Gastrocnemius medialis (tissue), 4 donors: ENCODE results near the gene PANK2. TPM values are rescaled to one million over a fixed set of nuclear protein-coding genes. Genes with fewer than 3 reads are reported as not detected.

Source experiments
- ATAC-seq, 2 donors: fragments of 150-250 bp; one replicate each; pipeline ENCODE4 v1.9.1; 2016
- DNase-seq, 2 donors: peaks; one replicate each; pipeline ENCODE4 v3.0.0-alpha.2; 2019
- H3K27ac ChIP-seq, 4 donors: fragments of 200-600 bp; sonication (generic); 1 replicate in 1 of 4; 2 replicates in 3 of 4; pipeline ENCODE4 v1.5.1; 2016 to 2018; ENCODE audit warnings: mild to moderate bottlenecking in 2 of 4, moderate library complexity in 1 of 4
- H3K27me3 ChIP-seq, 3 donors: fragments of 200-600 bp; sonication (generic) in 2 of 3; 1 replicate in 1 of 3; 2 replicates in 2 of 3; pipeline versions ENCODE4 v1.5.1 to v1.6.0; 2016 to 2019; ENCODE audit warnings: mild to moderate bottlenecking in 1 of 3, moderate library complexity in 1 of 3
- H3K36me3 ChIP-seq, 2 donors: fragments of 200-600 bp; sonication (generic) in 1 of 2; one replicate each; pipeline ENCODE4 v1.5.1; 2017 to 2018
- H3K4me1 ChIP-seq, 2 donors: fragments of 200-600 bp; sonication (generic) in 1 of 2; one replicate each; pipeline ENCODE4 v1.5.1; 2016 to 2017; ENCODE audit warnings: mild to moderate bottlenecking in 2 of 2
- H3K4me3 ChIP-seq, 4 donors: fragments of 200-600 bp; sonication (generic) in 3 of 4; 1 replicate in 1 of 4; 2 replicates in 3 of 4; pipeline ENCODE4 v1.5.1; 2016 to 2019; ENCODE audit warnings: mild to moderate bottlenecking in 2 of 4
- H3K9me3 ChIP-seq, 3 donors: fragments of 200-600 bp; sonication (generic) in 2 of 3; 1 replicate in 1 of 3; 2 replicates in 2 of 3; pipeline ENCODE4 v1.5.1; 2016 to 2019
- POLR2A ChIP-seq, 2 donors: fragments of 450-650 bp; IDR thresholded peaks; one replicate each; pipeline ENCODE4 v1.6.1; 2017; ENCODE audit warnings: antibody characterized with exemption in 2 of 2, mild to moderate bottlenecking in 2 of 2, moderate library complexity in 2 of 2
- in situ Hi-C, 4 donors: fragments of 200-750 bp; cut with MboI; loops; one replicate each; pipeline versions ENCODE4 v1.15.0 to v1.8.0; 2017; ENCODE audit warnings: low sequenced_read_pairs in 4 of 4
- intact Hi-C: fragments of 100-400 bp; cut with DNase I; formaldehyde crosslinking; loops from one replicate; pipeline ENCODE4 v1.15.1; 2023; ENCODE audit warnings: low total_unique reads
- total RNA-seq, 4 donors: library from RNA; depleted of rRNA; stranded (reverse); fragments of >200 nt; gene quantifications; one replicate each; pipeline versions ENCODE4 v1.1.0 to v1.2.3, GENCODE V29; 2016
- TF ChIP-seq, protein P1 (sequence below), 5 experiments: fragments of 450-650 bp in 3 of 5; fragments of 200-600 bp in 2 of 5; sonication (generic) in 2 of 5; IDR thresholded peaks in 4 of 5; conservative IDR thresholded peaks in 1 of 5; 1 replicate in 4 of 5; 2 replicates in 1 of 5; pipeline ENCODE4 v1.5.1; 2016 to 2019; ENCODE audit warnings: antibody characterized with exemption in 5 of 5, mild to moderate bottlenecking in 3 of 5, moderate library complexity in 3 of 5

PANK2 gene
- total RNA-seq, 4 donors from 2014 or later = 18.2 to 25.8 (median 23.5) TPM

DNA sequence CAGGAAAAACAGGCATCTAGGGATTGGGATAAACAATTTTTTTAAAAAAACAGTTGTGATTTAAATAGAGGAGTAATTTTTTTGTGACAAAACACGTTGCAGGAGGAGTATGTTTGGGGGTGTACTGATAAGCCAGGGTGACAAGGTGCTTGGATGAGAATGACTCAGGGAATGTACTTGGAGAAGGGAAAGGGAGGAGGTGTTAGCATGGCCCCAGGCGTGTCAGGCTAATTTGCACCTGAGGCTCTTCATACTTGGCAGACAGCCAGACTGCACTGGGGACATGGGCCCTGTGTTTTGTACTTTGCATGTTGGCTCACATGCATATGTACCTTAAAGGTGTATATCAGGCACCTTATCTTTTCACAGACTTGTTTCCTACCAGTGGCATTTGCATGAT is 22.8 kb downstream of the PANK2 start:
- no peaks in the 10 kb centered on the region for H3K9me3 ChIP-seq
- peaks cover 0 to 9% of the 10 kb centered on the region in 2 donors for H3K4me1 ChIP-seq
- in situ Hi-C loops = no loop called here
- no peak for TF ChIP-seq POLR2A (IDR thresholded peaks at IDR 0.05)
- TF ChIP-seq, protein P1, sequence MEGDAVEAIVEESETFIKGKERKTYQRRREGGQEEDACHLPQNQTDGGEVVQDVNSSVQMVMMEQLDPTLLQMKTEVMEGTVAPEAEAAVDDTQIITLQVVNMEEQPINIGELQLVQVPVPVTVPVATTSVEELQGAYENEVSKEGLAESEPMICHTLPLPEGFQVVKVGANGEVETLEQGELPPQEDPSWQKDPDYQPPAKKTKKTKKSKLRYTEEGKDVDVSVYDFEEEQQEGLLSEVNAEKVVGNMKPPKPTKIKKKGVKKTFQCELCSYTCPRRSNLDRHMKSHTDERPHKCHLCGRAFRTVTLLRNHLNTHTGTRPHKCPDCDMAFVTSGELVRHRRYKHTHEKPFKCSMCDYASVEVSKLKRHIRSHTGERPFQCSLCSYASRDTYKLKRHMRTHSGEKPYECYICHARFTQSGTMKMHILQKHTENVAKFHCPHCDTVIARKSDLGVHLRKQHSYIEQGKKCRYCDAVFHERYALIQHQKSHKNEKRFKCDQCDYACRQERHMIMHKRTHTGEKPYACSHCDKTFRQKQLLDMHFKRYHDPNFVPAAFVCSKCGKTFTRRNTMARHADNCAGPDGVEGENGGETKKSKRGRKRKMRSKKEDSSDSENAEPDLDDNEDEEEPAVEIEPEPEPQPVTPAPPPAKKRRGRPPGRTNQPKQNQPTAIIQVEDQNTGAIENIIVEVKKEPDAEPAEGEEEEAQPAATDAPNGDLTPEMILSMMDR (IDR thresholded peaks at IDR 0.05 in 4 of 5, conservative IDR thresholded peaks at IDR 0.05 in 1 of 5) = no peak
- intact Hi-C loops = no loop called here
- peaks cover 0 to 76% of the 10 kb centered on the region in 2 donors for H3K36me3 ChIP-seq
- no peak for ATAC-seq
- no peak overlapping the region for H3K4me3 ChIP-seq
- no peaks in the 10 kb centered on the region for H3K27me3 ChIP-seq
- H3K27ac ChIP-seq = no peak overlapping the region
- no peak for DNase-seq

GRCh38 chr20:3914446-3914845 is 25.3 kb downstream of the PANK2 start:
- H3K36me3 ChIP-seq = peaks cover 0 to 70% of the 10 kb centered on the region in 2 donors
- DNase-seq (no peak), ATAC-seq (no peak)
- H3K4me1 ChIP-seq = peaks cover 0 to 11% of the 10 kb centered on the region in 2 donors
- H3K9me3 ChIP-seq = no peaks in the 10 kb centered on the region
- H3K4me3 ChIP-seq = no peak overlapping the region
- intact Hi-C loops (no loop called here), in situ Hi-C loops (no loop called here)
- TF ChIP-seq POLR2A (IDR thresholded peaks at IDR 0.05) = no peak
- TF ChIP-seq, protein P1 (IDR thresholded peaks at IDR 0.05 in 4 of 5, conservative IDR thresholded peaks at IDR 0.05 in 1 of 5) = no peak
- no peaks in the 10 kb centered on the region for H3K27me3 ChIP-seq
- no peak overlapping the region for H3K27ac ChIP-seq

DNA sequence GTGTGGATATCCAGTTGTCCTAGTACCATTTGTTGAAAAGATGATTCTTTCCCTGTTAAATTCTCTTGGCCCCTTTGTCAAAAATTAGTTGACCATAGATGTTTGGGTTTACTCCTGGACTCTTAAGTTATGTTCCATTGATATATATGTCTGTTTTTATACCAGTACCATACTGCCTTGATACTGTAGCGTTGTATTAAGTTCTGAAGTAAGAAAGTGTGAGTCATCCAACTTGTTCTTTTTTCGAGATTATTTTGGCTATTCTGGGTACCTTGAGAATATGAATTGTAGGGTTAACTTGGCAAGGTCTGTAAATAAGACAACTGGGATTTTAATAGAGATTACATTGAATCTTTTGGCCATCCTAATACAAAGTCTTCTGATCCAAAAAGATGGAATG is 26.5 kb downstream of the PANK2 start:
- intact Hi-C loops (no loop called here), in situ Hi-C loops (no loop called here)

DNA sequence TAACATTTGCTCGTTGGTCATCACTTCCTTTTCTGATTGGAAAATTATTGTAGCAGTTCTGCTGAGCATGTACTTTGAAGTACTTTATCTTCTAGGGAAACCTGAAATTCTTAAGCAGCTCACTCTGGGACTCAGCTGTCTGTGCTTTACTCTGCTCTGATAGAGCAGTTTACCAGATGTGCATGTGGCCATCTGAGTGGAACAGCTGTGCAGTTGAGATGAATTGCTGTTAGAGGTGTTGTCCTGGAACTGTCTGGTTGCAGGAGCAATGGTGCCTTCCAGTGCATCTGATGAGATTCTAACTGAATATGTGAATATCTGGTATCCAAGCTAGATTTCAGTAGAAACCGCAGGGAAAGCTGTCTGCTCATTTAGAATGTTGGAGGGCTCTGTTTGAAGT is 27.2 kb downstream of the PANK2 start:
- no peaks in the 10 kb centered on the region for H3K27me3 ChIP-seq
- in situ Hi-C loops = no loop called here
- TF ChIP-seq, protein P1 (IDR thresholded peaks at IDR 0.05 in 4 of 5, conservative IDR thresholded peaks at IDR 0.05 in 1 of 5) = no peak
- TF ChIP-seq POLR2A (IDR thresholded peaks at IDR 0.05) = no peak

More for the DNA sequence above, 26.5 kb downstream of the PANK2 start:
- no peak for TF ChIP-seq POLR2A (IDR thresholded peaks at IDR 0.05)
- TF ChIP-seq, protein P1 (IDR thresholded peaks at IDR 0.05 in 4 of 5, conservative IDR thresholded peaks at IDR 0.05 in 1 of 5) = no peak
- Histone ChIP-seq H3K4me3 (no peak overlapping the region), H3K36me3 (peaks cover 0 to 68% of the 10 kb centered on the region in 2 donors), H3K27ac (no peak overlapping the region), H3K9me3 (no peaks in the 10 kb centered on the region), H3K27me3 (no peaks in the 10 kb centered on the region), H3K4me1 (peaks cover 0 to 11% of the 10 kb centered on the region in 2 donors)
- DNase-seq = no peak
- ATAC-seq = no peak

GRCh38 chr20:3919352-3919751 is 30.2 kb downstream of the PANK2 start:
- TF ChIP-seq POLR2A (IDR thresholded peaks at IDR 0.05) = no peak
- TF ChIP-seq, protein P1 (IDR thresholded peaks at IDR 0.05 in 4 of 5, conservative IDR thresholded peaks at IDR 0.05 in 1 of 5) = no peak
- H3K36me3 ChIP-seq = peaks cover 0 to 38% of the 10 kb centered on the region in 2 donors
- in situ Hi-C loops = no loop called here

More for the DNA sequence above, 27.2 kb downstream of the PANK2 start:
- Histone ChIP-seq H3K4me3 (no peak overlapping the region), H3K9me3 (no peaks in the 10 kb centered on the region), H3K36me3 (peaks cover 0 to 65% of the 10 kb centered on the region in 2 donors), H3K4me1 (peaks cover 0 to 11% of the 10 kb centered on the region in 2 donors), H3K27ac (no peak overlapping the region)
- intact Hi-C loops = no loop called here
- DNase-seq (no peak), ATAC-seq (no peak)

More at GRCh38 chr20:3919352-3919751, 30.2 kb downstream of the PANK2 start:
- peaks cover 0 to 11% of the 10 kb centered on the region in 2 donors for H3K4me1 ChIP-seq
- no peak overlapping the region for H3K27ac ChIP-seq
- intact Hi-C loops = no loop called here
- no peaks in the 10 kb centered on the region for H3K27me3 ChIP-seq
- H3K9me3 ChIP-seq = no peaks in the 10 kb centered on the region
- DNase-seq (no peak), ATAC-seq (no peak)
- H3K4me3 ChIP-seq = no peak overlapping the region
